Measurements from ENCODE around the gene UMAD1. TPM values are rescaled to one million over a fixed set of nuclear protein-coding genes. Genes with fewer than 3 reads are reported as not detected.

UMAD1 gene
- total and polyA plus RNA-seq, 2 of the 4 experiments (the other 2 are of a cell fraction) = 5.2 to 8.4 TPM

- no peak for TF ChIP-seq MAFK (IDR thresholded peaks at IDR 0.05; ENCODE audit: low read depth, low read length)
- no peak for TF ChIP-seq RAD21 (IDR thresholded peaks at IDR 0.05; ENCODE audit: low read length)
Observed at GRCh38 chr7:7764520-7765396, 124.2 kb downstream of the UMAD1 start (continued).

- CTCF ChIA-PET = interaction anchor here (0.9 to 1.0 kb wide), 3 partner anchors 14 to 270 kb away, joined by 3 to 5 read pairs (median 3); no protein-coding TSS in a partner anchor
- H2AK9ac ChIP-seq (replicated peaks; ENCODE audit: low read depth, low read length, poor library complexity) = no peak overlapping the region
- H3K79me1 ChIP-seq (ENCODE audit: low read depth in 1 of 2, low read length in 2 of 2) = no peaks in the 10 kb centered on the region; a peak in 1 of 4 replicates
- H3K9me1 ChIP-seq (ENCODE audit: insufficient read depth, low read length) = no peaks in the 10 kb centered on the region; the same call in 1 of the 2 replicates
- H3K36me3 ChIP-seq (ENCODE audit: control insufficient read depth, insufficient read depth, low read length) = no peaks in the 10 kb centered on the region
- H3K4me1 ChIP-seq (ENCODE audit: control insufficient read depth, insufficient read depth, low read length) = peaks cover 8% of the 10 kb centered on the region
- in situ Hi-C loops (cut with MboI; ENCODE audit: low sequenced_read_pairs) (loop anchor here (25.0 kb wide), 1 partner anchor 328 kb away; no protein-coding TSS in a partner anchor), dilution Hi-C loops (cut with HindIII; ENCODE audit: low sequenced_read_pairs, unreplicated experiment) (no loop called here), intact Hi-C loops (cut with micrococcal nuclease) (no loop called here)
- ATAC-seq (ENCODE audit: low read depth) (no peak), DNase-seq (no peak)
- H2AFZ ChIP-seq (replicated peaks; ENCODE audit: low read length, poor library complexity) = no peak overlapping the region
- H4K20me1 ChIP-seq (ENCODE audit: insufficient read depth, low read length) = no peaks in the 10 kb centered on the region
- no peak overlapping the region for H3K4ac ChIP-seq (ENCODE audit: low read depth, low read length)
- no peak overlapping the region for H3K23ac ChIP-seq (ENCODE audit: low read depth, low read length)
- no peak overlapping the region for H4K91ac ChIP-seq (ENCODE audit: insufficient read depth, low read depth, low read length)
- no peak overlapping the region for H2BK20ac ChIP-seq (ENCODE audit: low read depth, low read length)
- TF ChIP-seq RCOR1 (IDR thresholded peaks at IDR 0.05; ENCODE audit: insufficient replicate concordance, low read length) (no peak), BHLHE40 (IDR thresholded peaks at IDR 0.05; ENCODE audit: low read depth, low read length) (no peak), FOS (IDR thresholded peaks at IDR 0.05; ENCODE audit: low read depth, low read length) (no peak), MAFK (IDR thresholded peaks at IDR 0.05; ENCODE audit: low read depth, low read length) (no peak), SMC3 (IDR thresholded peaks at IDR 0.05; ENCODE audit: low read depth, low read length) (no peak), MAZ (IDR thresholded peaks at IDR 0.05; ENCODE audit: borderline replicate concordance, low read depth, low read length) (no peak), CTCF (conservative IDR thresholded peaks at IDR 0.05; ENCODE audit: low read depth, low read length) (no peak)
- no peak overlapping the region for H2BK5ac ChIP-seq (ENCODE audit: low read depth, low read length, poor library complexity, severe bottlenecking)
- no peaks in the 10 kb centered on the region for H3K9me3 ChIP-seq (ENCODE audit: control insufficient read depth, insufficient read depth, low read length)
- no TSS peak for BruUV-seq (replicated peaks)
- no peaks in the 10 kb centered on the region for H3K27me3 ChIP-seq (ENCODE audit: control insufficient read depth, insufficient read depth, low read length)
- H3K56ac ChIP-seq (ENCODE audit: extremely low read depth, insufficient read depth, low read length) = no peak overlapping the region
- H4K8ac ChIP-seq (ENCODE audit: low read depth in 2 of 2, low read length in 2 of 2) = no peak overlapping the region
- H3K27ac ChIP-seq (ENCODE audit: insufficient read depth, low read length) = no peak overlapping the region
- H2BK120ac ChIP-seq (ENCODE audit: low read depth, low read length) = no peak overlapping the region
- H3K4me2 ChIP-seq (ENCODE audit: low read depth, low read length) = no peak overlapping the region
- H3K4me3 ChIP-seq (ENCODE audit: insufficient read depth, low read depth, low read length) = no peak overlapping the region
- H2AK5ac ChIP-seq (ENCODE audit: low read depth, low read length) = no peak overlapping the region
- no peak overlapping the region for H3K14ac ChIP-seq (replicated peaks; ENCODE audit: low read depth, low read length)
- H4K5ac ChIP-seq (ENCODE audit: low read depth, low read length) = no peak overlapping the region
- H3K18ac ChIP-seq (ENCODE audit: low read depth, low read length) = no peak overlapping the region
- POLR2A ChIA-PET (ENCODE audit: unreplicated experiment) = no interaction called here
- H3K9ac ChIP-seq (ENCODE audit: low read depth, low read length) = no peak overlapping the region
- no peak overlapping the region for H2BK15ac ChIP-seq (ENCODE audit: low read depth, low read length)
Observed at GRCh38 chr7:7765422-7765821, 124.9 kb downstream of the UMAD1 start.
